PFSK-1 (cell line): ENCODE data around the gene CDC42EP2.

Experiments
- FOXP2 ChIP-seq: optimal IDR thresholded peaks from 2 replicates; pipeline ENCODE3; 2011; ENCODE audit warnings: borderline replicate concordance, control low read depth, inconsistent platforms; ENCODE audit not compliant: insufficient read depth; ENCODE audit errors: extremely low read length, extremely low read depth
- POLR2AphosphoS5 ChIP-seq: IDR thresholded peaks from 2 replicates; pipeline ENCODE4 v1.6.1; 2012; ENCODE audit warnings: low read depth, mild to moderate bottlenecking, control low read depth, low read length, moderate library complexity
- SIN3A ChIP-seq: IDR thresholded peaks from 2 replicates; pipeline ENCODE4 v1.6.1; 2012; ENCODE audit warnings: mild to moderate bottlenecking, low read length, moderate library complexity, borderline replicate concordance; ENCODE audit not compliant: insufficient read depth
- TAF1 ChIP-seq: IDR thresholded peaks from 2 replicates; pipeline ENCODE4 v1.6.1; 2012; ENCODE audit warnings: low read length, control low read depth, borderline replicate concordance; ENCODE audit not compliant: insufficient read depth
- TF ChIP-seq, protein P1 (sequence below), 2 experiments: IDR thresholded peaks; 2 replicates each; pipeline versions ENCODE4 v1.6.1 to v1.8.0; 2011 to 2012; ENCODE audit warnings: low read depth in 2 of 2, low read length in 2 of 2, control low read depth in 1 of 2, inconsistent platforms in 1 of 2, mild to moderate bottlenecking in 1 of 2, moderate library complexity in 1 of 2; ENCODE audit not compliant: insufficient read depth in 1 of 2

The CDC42EP2 gene

DNA sequence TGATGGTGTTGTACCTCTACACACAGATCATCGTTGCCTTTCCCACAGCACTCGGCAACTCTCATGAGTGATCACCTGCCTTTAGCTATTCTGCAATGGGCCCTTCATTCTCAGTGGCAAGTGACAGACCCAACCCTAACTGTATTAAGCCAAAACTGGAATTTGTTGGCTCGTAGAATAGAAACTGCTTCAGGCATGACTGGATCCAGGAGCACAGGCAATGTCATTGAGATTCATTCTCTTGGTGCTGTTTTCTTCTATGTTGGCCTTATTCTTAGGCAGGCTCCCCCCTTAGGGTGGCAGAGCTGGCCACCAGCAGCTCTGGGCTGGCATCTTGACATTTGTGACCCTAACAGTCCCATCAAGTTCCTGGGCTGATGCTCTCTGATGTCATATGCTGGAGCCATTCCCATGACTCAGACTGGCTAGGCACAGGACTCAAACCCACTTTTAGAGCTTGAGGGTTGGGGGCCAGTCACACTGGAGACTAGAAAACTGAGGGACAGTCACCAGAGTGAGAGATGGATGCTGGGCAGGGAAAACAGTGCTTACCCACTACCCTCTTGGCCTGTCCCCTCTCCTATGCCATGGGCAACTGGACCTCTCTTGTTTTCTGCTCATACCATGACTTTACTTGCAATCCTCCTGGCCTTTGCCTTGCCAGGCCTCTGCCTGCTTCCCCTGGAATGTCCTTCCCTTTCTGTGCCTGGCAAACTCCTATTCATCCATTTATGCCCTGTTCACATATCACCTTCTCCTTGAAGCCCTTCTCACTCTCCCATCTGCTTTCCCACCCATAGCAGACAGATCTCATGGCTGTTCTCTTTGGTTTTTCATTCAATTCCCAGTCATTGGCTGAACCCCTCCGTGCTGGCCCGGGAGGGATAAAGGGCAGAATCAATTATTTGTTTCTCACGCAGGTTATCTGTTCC, 7.1 kb upstream of the CDC42EP2 start:
- TF ChIP-seq, protein P1, sequence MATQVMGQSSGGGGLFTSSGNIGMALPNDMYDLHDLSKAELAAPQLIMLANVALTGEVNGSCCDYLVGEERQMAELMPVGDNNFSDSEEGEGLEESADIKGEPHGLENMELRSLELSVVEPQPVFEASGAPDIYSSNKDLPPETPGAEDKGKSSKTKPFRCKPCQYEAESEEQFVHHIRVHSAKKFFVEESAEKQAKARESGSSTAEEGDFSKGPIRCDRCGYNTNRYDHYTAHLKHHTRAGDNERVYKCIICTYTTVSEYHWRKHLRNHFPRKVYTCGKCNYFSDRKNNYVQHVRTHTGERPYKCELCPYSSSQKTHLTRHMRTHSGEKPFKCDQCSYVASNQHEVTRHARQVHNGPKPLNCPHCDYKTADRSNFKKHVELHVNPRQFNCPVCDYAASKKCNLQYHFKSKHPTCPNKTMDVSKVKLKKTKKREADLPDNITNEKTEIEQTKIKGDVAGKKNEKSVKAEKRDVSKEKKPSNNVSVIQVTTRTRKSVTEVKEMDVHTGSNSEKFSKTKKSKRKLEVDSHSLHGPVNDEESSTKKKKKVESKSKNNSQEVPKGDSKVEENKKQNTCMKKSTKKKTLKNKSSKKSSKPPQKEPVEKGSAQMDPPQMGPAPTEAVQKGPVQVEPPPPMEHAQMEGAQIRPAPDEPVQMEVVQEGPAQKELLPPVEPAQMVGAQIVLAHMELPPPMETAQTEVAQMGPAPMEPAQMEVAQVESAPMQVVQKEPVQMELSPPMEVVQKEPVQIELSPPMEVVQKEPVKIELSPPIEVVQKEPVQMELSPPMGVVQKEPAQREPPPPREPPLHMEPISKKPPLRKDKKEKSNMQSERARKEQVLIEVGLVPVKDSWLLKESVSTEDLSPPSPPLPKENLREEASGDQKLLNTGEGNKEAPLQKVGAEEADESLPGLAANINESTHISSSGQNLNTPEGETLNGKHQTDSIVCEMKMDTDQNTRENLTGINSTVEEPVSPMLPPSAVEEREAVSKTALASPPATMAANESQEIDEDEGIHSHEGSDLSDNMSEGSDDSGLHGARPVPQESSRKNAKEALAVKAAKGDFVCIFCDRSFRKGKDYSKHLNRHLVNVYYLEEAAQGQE (IDR thresholded peaks at IDR 0.05; ENCODE audit: insufficient read depth in 1 of 2, low read depth in 2 of 2, low read length in 2 of 2) = no peak
- TF ChIP-seq TAF1 = no peak
- no peak for TF ChIP-seq SIN3A
- TF ChIP-seq FOXP2 = no peak
- TF ChIP-seq POLR2AphosphoS5 = no peak

- TF ChIP-seq TAF1 = no peak
- TF ChIP-seq POLR2AphosphoS5 = no peak
- TF ChIP-seq, protein P1 (IDR thresholded peaks at IDR 0.05; ENCODE audit: insufficient read depth in 1 of 2, low read depth in 2 of 2, low read length in 2 of 2) = no peak
Measured at GRCh38 chr11:65308281-65308891, 6.3 kb upstream of the CDC42EP2 start.

DNA sequence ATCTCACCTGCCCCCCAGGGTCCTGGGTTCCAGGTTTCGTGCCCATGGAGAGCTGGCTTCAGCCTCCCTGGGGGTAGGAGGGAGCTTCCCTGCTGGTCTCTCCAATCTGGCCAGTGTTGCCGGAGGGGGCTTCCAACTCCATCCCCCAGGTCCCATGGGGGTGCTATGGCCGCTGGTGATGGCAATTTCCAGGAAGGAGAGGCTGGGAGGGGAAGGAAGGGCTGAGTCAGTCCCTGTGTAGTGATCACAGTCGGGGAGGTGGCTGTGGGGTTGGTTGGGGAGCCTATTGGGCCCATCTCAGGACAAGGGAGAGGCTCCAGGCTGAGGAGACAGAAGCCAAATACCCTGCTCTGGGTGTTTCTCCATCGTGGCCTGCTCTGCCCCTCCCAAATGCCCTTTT, 5.7 kb upstream of the CDC42EP2 start:
- TF ChIP-seq FOXP2 (no peak), POLR2AphosphoS5 (no peak), TAF1 (no peak)
- TF ChIP-seq, protein P1 (IDR thresholded peaks at IDR 0.05; ENCODE audit: insufficient read depth in 1 of 2, low read depth in 2 of 2, low read length in 2 of 2) = no peak

GRCh38 chr11:65310215-65310614, 4.5 kb upstream of the CDC42EP2 start:
- TF ChIP-seq, protein P1 (IDR thresholded peaks at IDR 0.05; ENCODE audit: insufficient read depth in 1 of 2, low read depth in 2 of 2, low read length in 2 of 2) = no peak
- TF ChIP-seq TAF1 = no peak
- TF ChIP-seq POLR2AphosphoS5 = no peak
- TF ChIP-seq FOXP2 = no peak
- no peak for TF ChIP-seq SIN3A

DNA sequence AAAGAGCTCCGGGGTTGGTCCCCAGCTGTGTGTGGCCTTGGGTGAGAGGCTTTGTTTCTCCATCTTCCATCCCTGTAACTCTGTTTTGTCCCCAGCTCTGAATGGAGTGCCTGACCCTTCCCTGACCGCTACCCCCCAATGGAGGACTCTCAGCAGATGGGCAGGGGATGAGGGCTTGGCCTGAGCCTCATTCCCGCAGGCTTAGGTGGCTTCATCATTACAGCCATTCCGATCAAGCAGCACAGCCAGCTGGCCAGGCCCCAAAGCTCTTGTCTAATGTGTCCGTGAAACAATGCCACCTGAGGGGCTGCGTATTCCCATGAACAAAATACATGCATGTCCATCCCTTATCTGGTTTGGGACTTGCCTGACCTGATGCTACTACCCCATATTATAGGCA, 3.9 kb upstream of the CDC42EP2 start:
- TF ChIP-seq, protein P1 (IDR thresholded peaks at IDR 0.05; ENCODE audit: insufficient read depth in 1 of 2, low read depth in 2 of 2, low read length in 2 of 2) = no peak
- no peak for TF ChIP-seq SIN3A
- TF ChIP-seq TAF1 = no peak
- no peak for TF ChIP-seq POLR2AphosphoS5
- TF ChIP-seq FOXP2 = no peak
